Activated CD4-positive, alpha-beta T cell treated with anti-CD3 and anti-CD28 coated beads, Interleukin-2, amount 10 ng/mL, durations not matched to agents 7 days and 5 days (primary cell): ENCODE results near the gene GATA1. TPM values are rescaled to one million over a fixed set of nuclear protein-coding genes. Genes with fewer than 3 reads are reported as not detected.

ENCODE experiments used
- CTCF ChIA-PET: fragments of 350-600 bp; sonication (Branson Sonifier 250); formaldehyde crosslinking; loops from one replicate; lab custom pipeline; 2021; ENCODE audit warnings: antibody characterized with exemption; lab: Charles Lee
- POLR2A ChIA-PET: fragments of 350-600 bp; sonication (Branson Sonifier 250); formaldehyde crosslinking; loops from one replicate; lab custom pipeline; 2021; ENCODE audit warnings: antibody characterized with exemption; lab: Charles Lee
- DNase-seq: peaks from one replicate; pipeline ENCODE4 v3.0.0-alpha.2; 2020
- H3K27ac Mint-ChIP-seq: one replicate; pipeline ENCODE4 v1.8.0; 2021; ENCODE audit warnings: mild to moderate bottlenecking, moderate library complexity, mixed read lengths
- H3K27me3 Mint-ChIP-seq: one replicate; pipeline ENCODE4 v1.8.0; 2021; ENCODE audit warnings: mixed read lengths
- H3K36me3 Mint-ChIP-seq: one replicate; pipeline ENCODE4 v1.8.0; 2021; ENCODE audit warnings: low read depth, mixed read lengths
- H3K4me1 Mint-ChIP-seq: one replicate; pipeline ENCODE4 v1.8.0; 2021; ENCODE audit warnings: mixed read lengths
- H3K4me3 Mint-ChIP-seq: one replicate; pipeline ENCODE4 v1.8.0; 2021; ENCODE audit warnings: mild to moderate bottlenecking, moderate library complexity, mixed read lengths
- H3K9me3 Mint-ChIP-seq: one replicate; pipeline ENCODE4 v1.8.0; 2021; ENCODE audit warnings: mixed read lengths
- total RNA-seq, 2 experiments: library from RNA; stranded (reverse); gene quantifications; one replicate each; pipeline ENCODE4 v1.2.3, GENCODE V29; 2021

The GATA1 gene
- total RNA-seq, 2 experiments from 2014 or later = not detected

DNA sequence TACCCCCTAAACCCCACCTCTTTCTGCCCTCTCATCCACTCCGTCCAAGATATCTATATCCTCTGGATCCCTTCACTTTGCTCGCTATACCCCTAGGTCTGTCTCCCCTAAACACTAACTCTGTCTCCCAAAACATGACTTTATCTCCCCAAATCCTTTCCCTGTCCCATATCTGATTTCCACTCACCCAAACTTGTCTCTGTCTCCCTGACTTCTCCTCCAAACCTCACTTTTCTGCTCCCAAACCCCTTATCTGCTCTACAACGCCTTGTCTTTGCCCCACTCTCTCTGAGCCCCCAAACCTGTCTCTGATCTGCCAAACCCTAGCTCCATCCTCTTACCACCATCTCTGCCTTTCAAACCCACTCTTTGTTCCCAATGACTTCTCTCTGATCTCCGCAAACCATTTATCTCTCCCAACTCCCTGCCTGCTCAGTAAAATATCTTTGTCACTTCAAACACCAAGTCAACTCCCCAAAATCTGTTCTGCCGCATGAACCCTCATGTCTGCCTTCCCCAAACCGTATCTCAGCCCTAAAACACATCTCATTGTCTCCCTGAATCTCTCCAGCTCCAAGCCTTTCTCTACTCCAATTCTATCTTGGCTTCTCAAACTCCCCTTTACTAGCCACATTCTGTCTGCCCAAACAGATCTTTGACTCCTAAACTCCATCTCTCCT, 575 bp downstream of the GATA1 start:
- POLR2A ChIA-PET = no interaction called here
- Mint-ChIP-seq H3K27me3 (peaks cover 7% of the 10 kb centered on the region), H3K27ac (no peak overlapping the region), H3K4me3 (no peak overlapping the region), H3K4me1 (peaks cover 13% of the 10 kb centered on the region), H3K36me3 (no peaks in the 10 kb centered on the region), H3K9me3 (no peaks in the 10 kb centered on the region)
- CTCF ChIA-PET = no interaction called here
- DNase-seq = no peak

DNA sequence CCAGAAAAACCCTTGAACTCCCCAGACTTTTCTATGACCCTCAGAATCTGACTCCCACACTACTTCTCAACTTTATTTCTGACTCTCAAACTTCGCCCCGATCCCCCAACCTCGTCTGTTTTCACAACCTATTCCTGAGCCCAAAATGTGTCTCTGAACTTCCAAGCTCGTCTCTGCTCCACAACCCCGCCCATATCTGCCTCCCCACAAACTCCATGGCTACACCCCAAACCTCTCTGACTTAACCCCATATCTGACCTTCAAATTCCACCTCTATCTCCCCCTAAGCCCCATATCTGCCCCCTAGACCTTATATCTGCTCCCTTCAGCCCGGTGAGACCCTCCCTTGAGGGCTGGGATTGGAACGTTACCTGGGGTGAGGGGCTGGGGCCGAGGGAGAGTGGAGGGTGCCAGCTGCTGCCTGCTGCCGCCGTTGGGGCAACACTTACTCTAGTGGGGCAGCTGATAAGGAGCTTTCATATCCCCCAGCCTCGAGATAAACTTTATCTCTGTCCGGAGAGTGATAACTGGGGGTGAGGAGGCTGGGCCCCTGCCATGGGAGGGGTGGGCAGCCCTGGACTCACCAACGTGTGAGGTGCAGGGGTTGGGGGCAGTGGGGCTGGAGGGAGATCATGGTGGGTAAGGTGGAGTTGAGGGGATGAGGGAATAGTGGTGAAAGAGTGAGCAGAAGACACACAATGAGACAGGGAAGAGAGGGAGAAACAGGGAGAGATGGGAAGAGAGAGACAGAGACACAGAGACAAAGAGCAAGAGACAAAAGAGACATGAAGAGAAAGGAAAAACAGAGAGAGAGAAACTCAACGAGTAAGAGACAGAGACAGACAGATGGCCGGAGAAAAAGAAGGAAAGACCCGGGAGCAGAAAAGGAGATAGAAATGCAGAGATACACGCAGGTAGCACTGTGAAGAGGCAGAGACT, 1.4 kb downstream of the GATA1 start:
- POLR2A ChIA-PET = no interaction called here
- CTCF ChIA-PET = no interaction called here
- Mint-ChIP-seq H3K27ac (no peak overlapping the region), H3K27me3 (peaks cover 7% of the 10 kb centered on the region), H3K36me3 (no peaks in the 10 kb centered on the region), H3K4me3 (no peak overlapping the region), H3K4me1 (peaks cover 13% of the 10 kb centered on the region), H3K9me3 (no peaks in the 10 kb centered on the region)
- no peak for DNase-seq

DNA sequence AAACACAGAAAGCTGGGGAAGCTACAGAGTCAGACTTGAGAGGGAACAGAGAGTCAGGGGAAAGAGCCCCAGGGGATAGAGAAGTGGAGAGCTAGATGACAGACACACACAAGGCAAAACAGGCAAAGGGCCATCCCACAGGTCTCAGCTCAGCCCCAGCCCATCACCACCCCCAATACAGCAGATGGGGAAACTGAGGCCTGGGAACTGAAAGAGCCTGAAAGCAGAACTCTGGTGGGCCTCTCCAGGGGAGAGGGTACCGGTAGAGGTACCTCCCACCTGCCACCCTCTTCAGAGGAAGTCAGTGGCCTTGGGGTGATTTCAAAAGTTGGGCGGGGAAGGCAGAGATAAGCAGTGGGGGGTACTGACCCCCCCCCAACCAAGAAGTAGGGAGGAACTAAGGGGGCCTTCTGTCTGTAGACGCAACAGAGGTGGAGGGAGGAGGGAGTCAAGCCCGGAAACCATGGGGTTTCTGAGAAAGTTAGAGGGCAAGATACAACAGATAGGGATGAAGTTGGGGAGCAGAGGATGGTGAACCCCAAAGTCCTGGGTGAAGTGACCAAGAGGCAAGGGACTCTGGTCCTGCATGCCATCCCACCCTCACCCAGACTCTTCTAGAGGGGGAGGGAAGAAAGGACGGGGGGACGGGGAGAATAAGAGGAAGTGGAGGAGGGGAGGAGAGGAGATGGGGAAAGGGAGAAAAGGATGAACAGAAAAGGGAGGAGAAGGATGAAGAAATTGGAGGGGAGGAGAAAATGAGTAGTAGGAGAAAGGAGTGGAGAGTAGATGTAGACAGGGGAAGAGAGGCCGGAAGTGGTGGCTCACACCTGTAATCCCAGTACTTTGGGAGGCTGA, 3.2 kb downstream of the GATA1 start:
- POLR2A ChIA-PET = no interaction called here
- peak overlapping the region; percentile 76 for H3K27ac Mint-ChIP-seq
- peaks cover 7% of the 10 kb centered on the region for H3K27me3 Mint-ChIP-seq
- H3K36me3 Mint-ChIP-seq = no peaks in the 10 kb centered on the region
- no peak for DNase-seq
- H3K4me3 Mint-ChIP-seq = no peak overlapping the region
- H3K9me3 Mint-ChIP-seq = no peaks in the 10 kb centered on the region
- H3K4me1 Mint-ChIP-seq = peaks cover 13% of the 10 kb centered on the region
- CTCF ChIA-PET = interaction anchor here (0.6 kb wide), 1 partner anchor 8 kb away, joined by 3 read pairs; no protein-coding TSS in a partner anchor

DNA sequence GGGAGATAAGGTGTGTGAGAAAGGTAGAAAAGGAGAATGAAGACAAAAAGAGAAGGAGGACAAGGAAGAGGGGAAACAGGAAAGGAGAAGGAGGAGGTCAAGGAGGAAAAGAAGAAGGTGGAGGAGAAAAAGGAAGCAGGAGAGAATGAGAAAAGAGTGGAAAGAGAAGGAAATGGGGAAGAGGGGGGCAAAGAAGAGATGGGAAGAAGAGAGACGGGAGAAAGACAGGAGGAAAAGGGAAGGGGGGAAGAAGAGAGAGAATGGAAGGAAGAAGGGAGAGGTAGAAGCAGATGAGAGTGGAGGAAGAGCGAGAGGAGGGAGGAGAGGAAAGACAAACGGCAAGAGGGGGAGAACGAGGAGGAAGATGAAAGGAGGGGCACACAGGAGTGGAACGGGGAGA, 4.1 kb downstream of the GATA1 start:
- Mint-ChIP-seq H3K27me3 (peaks cover 7% of the 10 kb centered on the region), H3K36me3 (no peaks in the 10 kb centered on the region), H3K27ac (peak overlapping the region; percentile 41), H3K4me1 (peaks cover 13% of the 10 kb centered on the region), H3K9me3 (no peaks in the 10 kb centered on the region), H3K4me3 (no peak overlapping the region)
- POLR2A ChIA-PET = no interaction called here
- CTCF ChIA-PET = interaction anchor here (0.6 kb wide), 1 partner anchor 14 kb away, joined by 3 read pairs; no protein-coding TSS in a partner anchor
- DNase-seq = no peak

DNA sequence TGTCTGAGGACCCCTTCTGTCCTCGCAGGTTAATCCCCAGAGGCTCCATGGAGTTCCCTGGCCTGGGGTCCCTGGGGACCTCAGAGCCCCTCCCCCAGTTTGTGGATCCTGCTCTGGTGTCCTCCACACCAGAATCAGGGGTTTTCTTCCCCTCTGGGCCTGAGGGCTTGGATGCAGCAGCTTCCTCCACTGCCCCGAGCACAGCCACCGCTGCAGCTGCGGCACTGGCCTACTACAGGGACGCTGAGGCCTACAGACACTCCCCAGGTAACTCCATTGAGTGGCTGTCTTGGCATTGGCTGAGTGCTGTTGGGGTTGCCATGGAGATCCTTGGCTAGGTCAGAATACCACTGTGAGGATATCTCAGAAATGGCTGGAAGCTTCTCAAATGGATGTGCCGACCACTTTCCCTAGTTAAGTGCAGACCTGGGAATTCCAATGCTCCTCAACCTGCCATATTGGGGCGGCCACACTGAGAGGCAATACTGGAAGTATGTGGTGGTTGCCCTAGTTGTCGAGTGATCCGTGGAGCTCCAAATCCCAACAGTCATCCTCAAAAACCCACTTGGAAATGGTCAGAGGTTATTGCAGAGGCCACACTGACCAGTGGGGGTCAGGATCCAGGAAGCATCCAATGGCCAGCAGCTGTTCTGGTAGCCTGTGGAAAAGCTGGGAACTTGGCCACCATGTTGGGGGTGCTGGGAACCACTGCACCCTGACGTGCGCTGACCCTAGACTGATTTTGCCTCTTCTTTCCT, 4.9 kb downstream of the GATA1 start:
- CTCF ChIA-PET = no interaction called here

DNA sequence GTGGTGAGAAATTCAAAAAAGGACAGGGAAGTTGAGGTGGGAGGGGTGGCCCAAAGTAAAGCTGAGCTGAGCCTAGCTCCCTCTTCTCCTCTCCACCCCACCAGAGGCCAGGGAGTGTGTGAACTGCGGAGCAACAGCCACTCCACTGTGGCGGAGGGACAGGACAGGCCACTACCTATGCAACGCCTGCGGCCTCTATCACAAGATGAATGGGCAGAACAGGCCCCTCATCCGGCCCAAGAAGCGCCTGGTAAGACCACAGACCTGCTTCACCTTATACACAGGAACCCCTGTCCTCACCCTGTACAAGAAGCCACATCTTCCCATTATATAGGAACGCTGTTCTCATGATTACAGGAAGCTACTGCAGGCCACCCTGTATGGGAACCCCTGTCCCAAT, 5.8 kb downstream of the GATA1 start:
- CTCF ChIA-PET = interaction anchor here (1.1 kb wide), 1 partner anchor 51 kb away, joined by 3 read pairs; no protein-coding TSS in a partner anchor
- H3K27ac Mint-ChIP-seq = no peak overlapping the region

More for the DNA sequence above, 4.9 kb downstream of the GATA1 start:
- H3K4me1 Mint-ChIP-seq = peaks cover 13% of the 10 kb centered on the region
- peaks cover 7% of the 10 kb centered on the region for H3K27me3 Mint-ChIP-seq
- H3K9me3 Mint-ChIP-seq = no peaks in the 10 kb centered on the region
- H3K36me3 Mint-ChIP-seq = no peaks in the 10 kb centered on the region
- H3K27ac Mint-ChIP-seq = no peak overlapping the region
- POLR2A ChIA-PET = interaction anchor here (0.6 kb wide), 1 partner anchor 22 kb away, joined by 3 read pairs; no protein-coding TSS in a partner anchor
- no peak overlapping the region for H3K4me3 Mint-ChIP-seq
- no peak for DNase-seq

DNA sequence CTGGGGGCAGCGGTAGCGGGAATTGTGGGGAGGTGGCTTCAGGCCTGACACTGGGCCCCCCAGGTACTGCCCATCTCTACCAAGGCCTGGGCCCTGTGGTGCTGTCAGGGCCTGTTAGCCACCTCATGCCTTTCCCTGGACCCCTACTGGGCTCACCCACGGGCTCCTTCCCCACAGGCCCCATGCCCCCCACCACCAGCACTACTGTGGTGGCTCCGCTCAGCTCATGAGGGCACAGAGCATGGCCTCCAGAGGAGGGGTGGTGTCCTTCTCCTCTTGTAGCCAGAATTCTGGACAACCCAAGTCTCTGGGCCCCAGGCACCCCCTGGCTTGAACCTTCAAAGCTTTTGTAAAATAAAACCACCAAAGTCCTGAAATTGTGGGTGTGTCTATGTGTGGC, 7.5 kb downstream of the GATA1 start:
- Mint-ChIP-seq H3K4me3 (no peak overlapping the region), H3K36me3 (no peaks in the 10 kb centered on the region), H3K27ac (no peak overlapping the region), H3K9me3 (no peaks in the 10 kb centered on the region), H3K4me1 (peaks cover 11% of the 10 kb centered on the region), H3K27me3 (no peaks in the 10 kb centered on the region)
- ChIA-PET CTCF (no interaction called here), POLR2A (no interaction called here)
- DNase-seq = no peak

More for the DNA sequence above, 5.8 kb downstream of the GATA1 start:
- POLR2A ChIA-PET = interaction anchor here (0.6 kb wide), 1 partner anchor 23 kb away, joined by 3 read pairs; no protein-coding TSS in a partner anchor
- peaks cover 13% of the 10 kb centered on the region for H3K4me1 Mint-ChIP-seq
- peaks cover 3% of the 10 kb centered on the region for H3K27me3 Mint-ChIP-seq
- DNase-seq = no peak
- H3K9me3 Mint-ChIP-seq = no peaks in the 10 kb centered on the region
- no peaks in the 10 kb centered on the region for H3K36me3 Mint-ChIP-seq
- no peak overlapping the region for H3K4me3 Mint-ChIP-seq

DNA sequence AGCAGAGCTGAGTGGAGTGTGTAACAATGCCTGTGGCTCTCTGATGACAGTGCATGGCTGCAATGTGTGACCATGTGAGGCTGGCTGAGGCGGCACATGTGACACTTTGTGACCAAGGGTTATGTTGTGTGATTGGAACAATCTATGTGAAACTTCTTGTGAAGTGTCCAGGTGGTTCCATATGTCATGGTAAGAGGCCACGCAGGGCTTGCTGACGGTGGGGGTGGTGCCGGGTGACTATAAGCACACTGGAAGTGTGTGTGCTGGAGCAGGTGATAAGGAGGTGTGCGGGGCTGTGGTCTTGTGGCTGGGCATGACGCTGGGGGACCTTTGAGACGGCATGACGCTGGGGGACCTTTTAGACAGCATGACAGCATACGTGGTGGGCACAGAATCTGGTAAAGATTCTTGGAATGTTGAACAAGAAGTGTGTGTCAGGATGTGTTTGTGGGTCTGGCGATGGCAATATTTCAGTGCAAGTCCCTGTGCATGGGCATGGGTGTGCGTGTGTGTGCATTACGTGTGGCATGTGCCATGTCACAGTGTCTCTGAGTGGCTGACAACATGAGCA, 8.0 kb downstream of the GATA1 start:
- CTCF ChIA-PET = no interaction called here
- no peaks in the 10 kb centered on the region for H3K9me3 Mint-ChIP-seq
- no peaks in the 10 kb centered on the region for H3K36me3 Mint-ChIP-seq
- H3K4me1 Mint-ChIP-seq = peaks cover 7% of the 10 kb centered on the region
- no peaks in the 10 kb centered on the region for H3K27me3 Mint-ChIP-seq
- H3K27ac Mint-ChIP-seq = peak overlapping the region; percentile 32
- POLR2A ChIA-PET = no interaction called here
- DNase-seq = no peak
- no peak overlapping the region for H3K4me3 Mint-ChIP-seq

DNA sequence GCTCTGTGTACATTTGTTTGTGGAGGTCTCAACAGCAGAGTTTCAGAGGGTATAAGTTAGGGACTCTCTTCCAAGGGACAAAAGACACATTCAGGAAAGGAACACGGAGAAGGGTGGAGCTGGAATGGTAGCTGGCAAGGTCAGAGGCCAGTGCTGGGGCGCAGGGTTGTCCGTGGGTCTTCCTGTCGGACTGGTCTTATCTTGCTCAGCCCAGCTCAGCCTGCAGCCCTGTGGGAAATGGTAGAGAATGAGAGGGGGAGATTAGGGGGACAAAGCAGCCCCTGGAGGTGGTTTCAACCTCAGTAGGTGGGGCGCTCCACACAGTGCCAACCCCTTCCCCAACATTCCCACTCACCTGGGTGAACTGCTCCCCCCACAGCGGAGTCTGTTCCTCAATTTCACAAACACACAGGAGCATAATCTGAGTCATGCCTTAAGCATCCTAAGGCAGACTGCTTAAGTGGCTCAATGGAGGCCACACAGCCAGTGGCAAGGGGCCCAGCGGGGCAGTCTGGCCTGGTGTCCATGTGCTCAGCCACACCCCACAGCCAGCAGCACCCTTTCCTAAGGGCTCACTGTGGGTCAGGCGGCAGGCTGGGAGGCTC, 8.6 kb downstream of the GATA1 start:
- POLR2A ChIA-PET = no interaction called here
- Mint-ChIP-seq H3K36me3 (no peaks in the 10 kb centered on the region), H3K4me3 (no peak overlapping the region), H3K27ac (no peak overlapping the region), H3K4me1 (peaks cover 4% of the 10 kb centered on the region), H3K9me3 (no peaks in the 10 kb centered on the region), H3K27me3 (no peaks in the 10 kb centered on the region)
- DNase-seq = no peak
- CTCF ChIA-PET = interaction anchor here (1.1 kb wide), 1 partner anchor 9 kb away, joined by 3 read pairs; the partner anchor contains the start of gene GATA1

DNA sequence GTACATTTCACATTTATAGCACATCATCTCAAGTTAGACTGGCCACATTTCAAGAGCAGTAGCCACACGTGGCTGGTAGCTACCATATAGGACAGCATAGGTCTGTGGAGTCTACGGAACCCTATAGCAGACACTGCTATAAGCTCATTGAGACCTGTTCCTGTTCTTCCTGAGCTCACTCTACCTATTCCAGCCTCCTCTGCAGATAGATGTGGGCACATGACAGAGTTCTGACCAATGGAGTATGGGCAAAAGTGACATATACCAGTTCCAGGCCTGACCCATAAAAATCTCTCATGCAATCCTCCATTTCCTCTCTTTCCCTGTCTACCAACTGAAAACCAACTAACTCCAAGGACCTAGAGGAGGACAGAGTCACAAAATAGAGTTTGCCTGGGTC, 11.9 kb downstream of the GATA1 start:
- H3K4me3 Mint-ChIP-seq = no peak overlapping the region
- POLR2A ChIA-PET = no interaction called here
- CTCF ChIA-PET = interaction anchor here (0.6 to 1.0 kb wide), 2 partner anchors 9 to 14 kb away, joined by 3 read pairs; no protein-coding TSS in a partner anchor
- DNase-seq = no peak
- peaks cover 21% of the 10 kb centered on the region for H3K4me1 Mint-ChIP-seq
- H3K9me3 Mint-ChIP-seq = no peaks in the 10 kb centered on the region
- no peaks in the 10 kb centered on the region for H3K27me3 Mint-ChIP-seq
- peaks cover 4% of the 10 kb centered on the region for H3K36me3 Mint-ChIP-seq
- no peak overlapping the region for H3K27ac Mint-ChIP-seq

DNA sequence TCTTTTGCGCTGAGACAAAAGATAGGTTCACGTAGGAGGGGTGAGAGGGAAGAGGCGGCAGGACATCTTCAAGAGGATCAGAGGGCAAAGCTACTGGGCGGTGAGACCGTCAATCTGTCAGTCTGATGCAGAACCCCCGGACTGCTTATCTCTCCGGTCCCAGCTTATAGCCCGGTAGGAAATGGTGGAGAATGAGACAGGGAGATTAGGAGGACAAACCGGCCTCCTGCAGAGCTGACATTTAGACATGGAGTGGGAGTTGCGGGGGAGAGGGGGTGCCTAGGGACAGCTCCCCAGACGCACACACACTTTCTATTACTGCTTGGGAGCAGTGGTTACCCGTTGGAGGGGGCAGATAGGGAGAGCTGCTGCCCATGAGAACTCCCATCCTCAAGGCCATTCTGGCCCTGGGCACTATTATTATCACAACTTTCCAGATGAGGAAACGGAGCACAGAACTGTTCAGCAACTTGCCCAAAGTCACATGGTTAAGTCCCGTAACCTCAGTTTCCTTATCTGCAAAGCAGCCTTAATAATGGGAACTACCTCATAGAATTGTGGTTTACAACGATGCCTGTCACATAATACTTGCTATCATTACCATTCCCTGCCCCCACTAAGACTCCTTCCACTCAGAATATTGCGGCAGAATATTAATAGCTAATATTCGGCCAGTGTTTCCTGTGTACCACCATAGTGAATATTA, 14.3 kb downstream of the GATA1 start:
- Mint-ChIP-seq H3K9me3 (no peaks in the 10 kb centered on the region), H3K27me3 (no peaks in the 10 kb centered on the region), H3K27ac (peak overlapping the region; percentile 98), H3K4me3 (peak overlapping the region; percentile 87), H3K36me3 (peaks cover 16% of the 10 kb centered on the region), H3K4me1 (peaks cover 30% of the 10 kb centered on the region)
- DNase-seq = peak; percentile 5
- CTCF ChIA-PET = no interaction called here
- POLR2A ChIA-PET = no interaction called here
